T47D (cell line): ENCODE results near the gene CXorf51A.
A peak's percentile ranks its signal among the peaks of the same experiment; 100 is the strongest.
"Not testable (repeated sequence)": the region's sequence is repeated elsewhere in the genome, so short reads cannot be mapped to it uniquely, and the experiment has no call there.

ENCODE experiments used
- DNase-seq, 2 experiments: peaks; one replicate each; pipeline versions ENCODE4 v3.0.0 to v3.0.0-alpha.2; 2011 to 2012; ENCODE audit warnings: low read depth in 1 of 2, low spot score in 1 of 2
- JUND ChIP-seq: IDR thresholded peaks from 2 replicates; pipeline ENCODE4 v1.6.1; 2012; ENCODE audit warnings: low read depth
- in situ Hi-C: cut with HindIII; loops from 2 replicates; pipeline ENCODE4 v1.10.0; 2016; ENCODE audit warnings: low sequenced_read_pairs, low pct_unique_long_range_greater_than_20kb

The CXorf51A gene

GRCh38 chrX:146814644-146815043 lies at the start of gene CXorf51A:
Gene CXorf51A, minus strand, starts transcription at chrX:146814744. Its CDS starts 21 bp downstream, at chrX:146814723.
- DNase-seq, in situ Hi-C loops: not testable (repeated sequence)

- no peak for TF ChIP-seq JUND
- in situ Hi-C loops = no loop called here
- DNase-seq = peak in 1 of 2 experiments; percentile 0
Observed at GRCh38 chrX:146863566-146863965, 49.0 kb upstream of the CXorf51A start.

GRCh38 chrX:146854281-146854680 lies 39.7 kb upstream of the CXorf51A start:
- in situ Hi-C loops = no loop called here
- DNase-seq = no peak
- no peak for TF ChIP-seq JUND

GRCh38 chrX:146831994-146832393 lies 17.4 kb upstream of the CXorf51A start:
- no peak for DNase-seq
- in situ Hi-C loops = no loop called here
- TF ChIP-seq JUND = no peak

- in situ Hi-C loops, DNase-seq: not testable (repeated sequence)
Observed at GRCh38 chrX:146809471-146809870, 5.1 kb downstream of the CXorf51A start, which contains the start of gene CXorf51B. Gene CXorf51B, plus strand, starts transcription at chrX:146809771. Its CDS starts 21 bp downstream, at chrX:146809792.
